OCI-LY7 (cell line): ENCODE data around the gene ZNF679.

Experiments used
- EZH2phosphoT487 ChIP-seq: fragments of 200-600 bp; sonication (generic); IDR thresholded peaks from 2 replicates; pipeline ENCODE4 v1.6.1; 2018; ENCODE audit warnings: low read depth, borderline replicate concordance, mild to moderate bottlenecking, mixed run types, antibody characterized with exemption, low read length, moderate library complexity, mixed read lengths
- TF ChIP-seq, protein P1 (sequence below): fragments of 200-600 bp; sonication (generic); conservative IDR thresholded peaks from 2 replicates; pipeline ENCODE4 v1.5.1; 2014; ENCODE audit warnings: mild to moderate bottlenecking, antibody characterized with exemption, low read length, moderate library complexity, mixed read lengths

DNA sequence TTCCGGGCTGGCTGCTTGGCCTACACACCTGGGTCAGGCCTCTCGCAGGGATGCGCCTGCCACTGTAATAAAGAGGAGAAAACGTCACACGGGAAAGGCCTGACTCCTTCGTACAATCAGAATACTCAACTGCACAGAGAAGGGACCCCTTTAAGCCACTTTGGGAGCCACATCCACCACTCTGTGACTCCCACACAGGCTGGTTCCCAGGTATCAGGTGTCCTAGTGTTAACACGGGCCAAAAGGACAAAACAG lies 79.7 kb downstream of the ZNF679 start:
- TF ChIP-seq, protein P1, sequence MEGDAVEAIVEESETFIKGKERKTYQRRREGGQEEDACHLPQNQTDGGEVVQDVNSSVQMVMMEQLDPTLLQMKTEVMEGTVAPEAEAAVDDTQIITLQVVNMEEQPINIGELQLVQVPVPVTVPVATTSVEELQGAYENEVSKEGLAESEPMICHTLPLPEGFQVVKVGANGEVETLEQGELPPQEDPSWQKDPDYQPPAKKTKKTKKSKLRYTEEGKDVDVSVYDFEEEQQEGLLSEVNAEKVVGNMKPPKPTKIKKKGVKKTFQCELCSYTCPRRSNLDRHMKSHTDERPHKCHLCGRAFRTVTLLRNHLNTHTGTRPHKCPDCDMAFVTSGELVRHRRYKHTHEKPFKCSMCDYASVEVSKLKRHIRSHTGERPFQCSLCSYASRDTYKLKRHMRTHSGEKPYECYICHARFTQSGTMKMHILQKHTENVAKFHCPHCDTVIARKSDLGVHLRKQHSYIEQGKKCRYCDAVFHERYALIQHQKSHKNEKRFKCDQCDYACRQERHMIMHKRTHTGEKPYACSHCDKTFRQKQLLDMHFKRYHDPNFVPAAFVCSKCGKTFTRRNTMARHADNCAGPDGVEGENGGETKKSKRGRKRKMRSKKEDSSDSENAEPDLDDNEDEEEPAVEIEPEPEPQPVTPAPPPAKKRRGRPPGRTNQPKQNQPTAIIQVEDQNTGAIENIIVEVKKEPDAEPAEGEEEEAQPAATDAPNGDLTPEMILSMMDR: no peak
- TF ChIP-seq EZH2phosphoT487: no peak
